ENCODE measurements around the gene SHFL. TPM values are rescaled to one million over a fixed set of nuclear protein-coding genes. Genes with fewer than 3 reads are reported as not detected.

SHFL gene
- polyA plus RNA-seq, 1 donor from 2014 or later: 1.2 TPM

- Histone ChIP-seq H3K9me2 (ENCODE audit: insufficient read depth, low read length) (no peaks in the 10 kb centered on the region), H2AFZ (ENCODE audit: low read depth, low read length) (no peak overlapping the region), H3K9me3 (ENCODE audit: low read length) (no peaks in the 10 kb centered on the region), H3K9ac (ENCODE audit: low read length) (no peak overlapping the region), H3K4me2 (ENCODE audit: low read length) (no peak overlapping the region), H3K79me2 (replicated peaks; ENCODE audit: insufficient read depth, low read length) (no peaks in the 10 kb centered on the region), H3K27ac (ENCODE audit: low read length) (no peak overlapping the region), H3K36me3 (ENCODE audit: insufficient read depth, low read length) (no peaks in the 10 kb centered on the region), H3K4me3 (ENCODE audit: low read length) (no peak overlapping the region), H3F3A (ENCODE audit: insufficient read depth, low read length, poor library complexity, severe bottlenecking) (no peaks in the 10 kb centered on the region), H3K27me3 (ENCODE audit: insufficient read depth, low read depth, low read length) (peaks cover 6% of the 10 kb centered on the region), H4K20me1 (ENCODE audit: insufficient read depth) (no peaks in the 10 kb centered on the region)
- no peak for TF ChIP-seq TAF1 (IDR thresholded peaks at IDR 0.05; ENCODE audit: low read depth)
- no peak for TF ChIP-seq CTCF (IDR thresholded peaks at IDR 0.05; ENCODE audit: poor library complexity, severe bottlenecking)
- TF ChIP-seq EZH2 (IDR thresholded peaks at IDR 0.05; ENCODE audit: borderline replicate concordance, insufficient read depth, low read length, poor library complexity, severe bottlenecking): no peak
- no peak for TF ChIP-seq EP300 (conservative IDR thresholded peaks at IDR 0.05; ENCODE audit: poor library complexity, severe bottlenecking)
- TF ChIP-seq REST (IDR thresholded peaks at IDR 0.05; ENCODE audit: borderline replicate concordance): no peak
- TF ChIP-seq MXI1 (conservative IDR thresholded peaks at IDR 0.05; ENCODE audit: poor library complexity, severe bottlenecking): no peak
- no peak for TF ChIP-seq RAD21 (conservative IDR thresholded peaks at IDR 0.05)
- TF ChIP-seq SMC3 (conservative IDR thresholded peaks at IDR 0.05; ENCODE audit: poor library complexity): no peak
- TF ChIP-seq POLR2AphosphoS5 (IDR thresholded peaks at IDR 0.05): no peak
Measured at GRCh38 chr19:10091895-10092641, 6.0 kb downstream of the SHFL start.

GRCh38 chr19:10092648-10093294, 6.7 kb downstream of the SHFL start:
- H3K9ac ChIP-seq (ENCODE audit: low read length): no peak overlapping the region
- H3K27ac ChIP-seq (ENCODE audit: low read length): no peak overlapping the region
- no peak overlapping the region for H2AFZ ChIP-seq (ENCODE audit: low read depth, low read length)
- no peak overlapping the region for H3K4me2 ChIP-seq (ENCODE audit: low read length)
- no peaks in the 10 kb centered on the region for H3K36me3 ChIP-seq (ENCODE audit: insufficient read depth, low read length)
- H3K9me3 ChIP-seq (ENCODE audit: low read length): no peaks in the 10 kb centered on the region
- no peak for TF ChIP-seq MXI1 (conservative IDR thresholded peaks at IDR 0.05; ENCODE audit: poor library complexity, severe bottlenecking)
- TF ChIP-seq EP300 (conservative IDR thresholded peaks at IDR 0.05; ENCODE audit: poor library complexity, severe bottlenecking): no peak
- TF ChIP-seq POLR2AphosphoS5 (IDR thresholded peaks at IDR 0.05): no peak
- no peak for TF ChIP-seq CTCF (IDR thresholded peaks at IDR 0.05; ENCODE audit: poor library complexity, severe bottlenecking)
- TF ChIP-seq SMC3 (conservative IDR thresholded peaks at IDR 0.05; ENCODE audit: poor library complexity): no peak
- TF ChIP-seq EZH2 (IDR thresholded peaks at IDR 0.05; ENCODE audit: borderline replicate concordance, insufficient read depth, low read length, poor library complexity, severe bottlenecking): no peak
- no peak for TF ChIP-seq RAD21 (conservative IDR thresholded peaks at IDR 0.05)
- TF ChIP-seq REST (IDR thresholded peaks at IDR 0.05; ENCODE audit: borderline replicate concordance): no peak
- TF ChIP-seq TAF1 (IDR thresholded peaks at IDR 0.05; ENCODE audit: low read depth): no peak
- no peaks in the 10 kb centered on the region for H3K79me2 ChIP-seq (replicated peaks; ENCODE audit: insufficient read depth, low read length)
- H3K27me3 ChIP-seq (ENCODE audit: insufficient read depth, low read depth, low read length): no peaks in the 10 kb centered on the region
- no peaks in the 10 kb centered on the region for H3K9me2 ChIP-seq (ENCODE audit: insufficient read depth, low read length)
- H4K20me1 ChIP-seq (ENCODE audit: insufficient read depth): no peaks in the 10 kb centered on the region
- H3F3A ChIP-seq (ENCODE audit: insufficient read depth, low read length, poor library complexity, severe bottlenecking): no peaks in the 10 kb centered on the region
- no peak overlapping the region for H3K4me3 ChIP-seq (ENCODE audit: low read length)

Data from neural cell (in vitro differentiated cells).